ENCODE data around the gene PFKFB4.

Gene PFKFB4

GRCh38 chr3:48478626-48479555 lies 77.7 kb downstream of the PFKFB4 start:
- Histone ChIP-seq H3K4me1 (ENCODE audit: control insufficient read depth in 1 of 2, insufficient read depth in 2 of 2, low read length in 2 of 2) (peaks cover 3 to 4% of the 10 kb centered on the region in 2 experiments), H2AK5ac (ENCODE audit: low read length) (no peak overlapping the region), H3K18ac (ENCODE audit: low read length) (no peak overlapping the region), H2BK120ac (ENCODE audit: insufficient read depth, low read length, poor library complexity) (no peak overlapping the region), H3K4ac (ENCODE audit: low read depth, low read length) (no peak overlapping the region), H4K91ac (ENCODE audit: low read depth, low read length) (no peak overlapping the region), H4K12ac (ENCODE audit: low read depth, low read length) (no peak overlapping the region), H3K9ac (ENCODE audit: low read length) (no peak overlapping the region), H3K36me3 (ENCODE audit: control insufficient read depth in 1 of 2, insufficient read depth in 2 of 2, low read length in 2 of 2) (peaks cover 15 to 23% of the 10 kb centered on the region in 2 experiments), H2AFZ (ENCODE audit: insufficient read depth, low read length, poor library complexity) (no peak overlapping the region), H3K79me2 (ENCODE audit: control insufficient read depth, insufficient read depth, low read length, poor library complexity) (no peaks in the 10 kb centered on the region), H2BK12ac (ENCODE audit: low read length) (no peak overlapping the region), H3K79me1 (ENCODE audit: low read length) (peaks cover 1% of the 10 kb centered on the region), H3K4me2 (ENCODE audit: low read length) (no peak overlapping the region), H2BK5ac (ENCODE audit: low read depth, low read length, poor library complexity) (no peak overlapping the region), H3K9me3 (ENCODE audit: insufficient read depth, low read depth, low read length) (no peaks in the 10 kb centered on the region), H3K4me3 (ENCODE audit: low read depth, low read length) (no peak overlapping the region), H3K23ac (ENCODE audit: low read length) (no peak overlapping the region), H3K27me3 (ENCODE audit: insufficient read depth, low read length) (no peaks in the 10 kb centered on the region), H3K14ac (ENCODE audit: low read length) (no peak overlapping the region), H3K27ac (ENCODE audit: low read depth, low read length) (no peak overlapping the region), H4K8ac (ENCODE audit: low read depth, low read length) (no peak overlapping the region)
- no peak for DNase-seq
- no CpG with 5 or more reads among the region's 19 CpGs for WGBS (ENCODE audit: extremely low coverage, insufficient coverage, insufficient read length)

GRCh38 chr3:48477959-48478520 lies 78.6 kb downstream of the PFKFB4 start:
- no peak overlapping the region for H2AK5ac ChIP-seq (ENCODE audit: low read length)
- no peak overlapping the region for H3K18ac ChIP-seq (ENCODE audit: low read length)
- no peaks in the 10 kb centered on the region for H3K79me2 ChIP-seq (ENCODE audit: control insufficient read depth, insufficient read depth, low read length, poor library complexity)
- H3K4me2 ChIP-seq (ENCODE audit: low read length) = no peak overlapping the region
- WGBS (ENCODE audit: extremely low coverage, insufficient coverage, insufficient read length) = no CpG with 5 or more reads among the region's 9 CpGs
- no peak for DNase-seq
- no peak overlapping the region for H2BK5ac ChIP-seq (ENCODE audit: low read depth, low read length, poor library complexity)
- no peak overlapping the region for H2BK120ac ChIP-seq (ENCODE audit: insufficient read depth, low read length, poor library complexity)
- H3K36me3 ChIP-seq (ENCODE audit: control insufficient read depth in 1 of 2, insufficient read depth in 2 of 2, low read length in 2 of 2) = peaks cover 15 to 23% of the 10 kb centered on the region in 2 experiments
- H4K8ac ChIP-seq (ENCODE audit: low read depth, low read length) = no peak overlapping the region
- H2AFZ ChIP-seq (ENCODE audit: insufficient read depth, low read length, poor library complexity) = no peak overlapping the region
- H3K27me3 ChIP-seq (ENCODE audit: insufficient read depth, low read length) = no peaks in the 10 kb centered on the region
- H4K91ac ChIP-seq (ENCODE audit: low read depth, low read length) = no peak overlapping the region
- H3K14ac ChIP-seq (ENCODE audit: low read length) = no peak overlapping the region
- no peak overlapping the region for H3K23ac ChIP-seq (ENCODE audit: low read length)
- H3K4me1 ChIP-seq (ENCODE audit: control insufficient read depth in 1 of 2, insufficient read depth in 2 of 2, low read length in 2 of 2) = peaks cover 3 to 10% of the 10 kb centered on the region in 2 experiments
- no peak overlapping the region for H4K12ac ChIP-seq (ENCODE audit: low read depth, low read length)
- no peak overlapping the region for H3K27ac ChIP-seq (ENCODE audit: low read depth, low read length)
- H3K79me1 ChIP-seq (ENCODE audit: low read length) = peaks cover 6% of the 10 kb centered on the region
- no peak overlapping the region for H3K4ac ChIP-seq (ENCODE audit: low read depth, low read length)
- no peak overlapping the region for H2BK12ac ChIP-seq (ENCODE audit: low read length)
- H3K9me3 ChIP-seq (ENCODE audit: insufficient read depth, low read depth, low read length) = no peaks in the 10 kb centered on the region
- no peak overlapping the region for H3K4me3 ChIP-seq (ENCODE audit: low read depth, low read length)
- H3K9ac ChIP-seq (ENCODE audit: low read length) = no peak overlapping the region

DNA sequence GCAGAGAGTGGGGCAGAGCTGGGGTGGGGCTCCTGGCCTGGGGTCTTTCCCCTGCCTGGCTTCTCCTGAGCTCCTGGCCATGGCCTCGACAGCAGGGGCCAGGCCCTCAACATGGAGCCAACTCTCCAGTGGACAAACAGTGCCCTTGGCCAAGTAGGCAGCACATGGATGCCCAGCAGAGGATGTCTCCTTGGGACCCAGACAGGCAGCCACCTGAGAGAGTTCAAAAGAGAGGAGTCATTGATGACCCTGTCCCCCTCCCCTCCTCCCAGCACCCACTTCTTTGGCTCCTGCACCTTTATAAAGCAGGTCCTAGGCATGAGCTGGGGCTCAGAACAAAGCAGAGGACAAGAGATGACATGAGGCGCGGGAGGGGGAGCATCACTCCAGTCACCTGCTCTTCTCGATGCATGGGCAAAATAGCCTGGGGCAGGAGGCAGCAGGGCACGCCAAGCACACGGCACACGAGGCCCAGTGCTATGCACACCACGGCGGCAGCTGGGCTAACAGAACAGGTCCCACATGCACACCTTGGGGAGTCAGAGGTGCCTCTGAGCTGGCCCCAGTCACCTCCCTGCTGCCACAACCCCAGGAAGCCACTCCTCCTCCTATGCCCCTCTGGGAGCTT lies 80.1 kb downstream of the PFKFB4 start:
- WGBS (ENCODE audit: extremely low coverage, insufficient coverage, insufficient read length) = no CpG with 5 or more reads among the region's 9 CpGs
- H3K4me2 ChIP-seq (ENCODE audit: low read length) = no peak overlapping the region
- no peaks in the 10 kb centered on the region for H3K27me3 ChIP-seq (ENCODE audit: insufficient read depth, low read length)
- H3K23ac ChIP-seq (ENCODE audit: low read length) = no peak overlapping the region
- H3K4me1 ChIP-seq (ENCODE audit: control insufficient read depth in 1 of 2, insufficient read depth in 2 of 2, low read length in 2 of 2) = peaks cover 3 to 10% of the 10 kb centered on the region in 2 experiments
- H3K9me3 ChIP-seq (ENCODE audit: insufficient read depth, low read depth, low read length) = no peaks in the 10 kb centered on the region
- no peak overlapping the region for H3K4ac ChIP-seq (ENCODE audit: low read depth, low read length)
- no peak overlapping the region for H3K14ac ChIP-seq (ENCODE audit: low read length)
- peaks cover 15 to 21% of the 10 kb centered on the region in 2 experiments for H3K36me3 ChIP-seq (ENCODE audit: control insufficient read depth in 1 of 2, insufficient read depth in 2 of 2, low read length in 2 of 2)
- H3K4me3 ChIP-seq (ENCODE audit: low read depth, low read length) = no peak overlapping the region
- H4K8ac ChIP-seq (ENCODE audit: low read depth, low read length) = no peak overlapping the region
- no peak for DNase-seq
- H3K9ac ChIP-seq (ENCODE audit: low read length) = no peak overlapping the region
- no peak overlapping the region for H3K27ac ChIP-seq (ENCODE audit: low read depth, low read length)
- H2BK120ac ChIP-seq (ENCODE audit: insufficient read depth, low read length, poor library complexity) = no peak overlapping the region
- peaks cover 4% of the 10 kb centered on the region for H3K79me2 ChIP-seq (ENCODE audit: control insufficient read depth, insufficient read depth, low read length, poor library complexity)
- no peak overlapping the region for H2BK5ac ChIP-seq (ENCODE audit: low read depth, low read length, poor library complexity)
- no peak overlapping the region for H2BK12ac ChIP-seq (ENCODE audit: low read length)
- no peak overlapping the region for H2AK5ac ChIP-seq (ENCODE audit: low read length)
- H4K12ac ChIP-seq (ENCODE audit: low read depth, low read length) = no peak overlapping the region
- no peak overlapping the region for H4K91ac ChIP-seq (ENCODE audit: low read depth, low read length)
- H3K79me1 ChIP-seq (ENCODE audit: low read length) = peaks cover 12% of the 10 kb centered on the region
- no peak overlapping the region for H3K18ac ChIP-seq (ENCODE audit: low read length)
- no peak overlapping the region for H2AFZ ChIP-seq (ENCODE audit: insufficient read depth, low read length, poor library complexity)

- Histone ChIP-seq H4K91ac (ENCODE audit: low read depth, low read length) (no peak overlapping the region), H3K4me3 (ENCODE audit: low read depth, low read length) (no peak overlapping the region), H2AFZ (ENCODE audit: insufficient read depth, low read length, poor library complexity) (no peak overlapping the region), H4K12ac (ENCODE audit: low read depth, low read length) (peak overlapping the region; percentile 16), H2BK12ac (ENCODE audit: low read length) (no peak overlapping the region), H3K4ac (ENCODE audit: low read depth, low read length) (no peak overlapping the region), H3K9me3 (ENCODE audit: insufficient read depth, low read depth, low read length) (no peaks in the 10 kb centered on the region), H4K8ac (ENCODE audit: low read depth, low read length) (no peak overlapping the region), H3K14ac (ENCODE audit: low read length) (no peak overlapping the region), H3K23ac (ENCODE audit: low read length) (no peak overlapping the region), H3K4me1 (ENCODE audit: control insufficient read depth in 1 of 2, insufficient read depth in 2 of 2, low read length in 2 of 2) (peaks cover 9 to 13% of the 10 kb centered on the region in 2 experiments), H3K4me2 (ENCODE audit: low read length) (no peak overlapping the region), H3K18ac (ENCODE audit: low read length) (no peak overlapping the region), H2BK5ac (ENCODE audit: low read depth, low read length, poor library complexity) (no peak overlapping the region), H3K27ac (ENCODE audit: low read depth, low read length) (no peak overlapping the region), H3K79me1 (ENCODE audit: low read length) (peaks cover 12% of the 10 kb centered on the region), H2BK120ac (ENCODE audit: insufficient read depth, low read length, poor library complexity) (no peak overlapping the region), H3K79me2 (ENCODE audit: control insufficient read depth, insufficient read depth, low read length, poor library complexity) (peaks cover 4% of the 10 kb centered on the region), H3K9ac (ENCODE audit: low read length) (no peak overlapping the region), H2AK5ac (ENCODE audit: low read length) (peak overlapping the region; percentile 64), H3K36me3 (ENCODE audit: control insufficient read depth in 1 of 2, insufficient read depth in 2 of 2, low read length in 2 of 2) (peaks cover 18 to 21% of the 10 kb centered on the region in 2 experiments), H3K27me3 (ENCODE audit: insufficient read depth, low read length) (no peaks in the 10 kb centered on the region)
- WGBS (ENCODE audit: extremely low coverage, insufficient coverage, insufficient read length) = no CpG with 5 or more reads among the region's 11 CpGs
- DNase-seq = no peak
Observed at GRCh38 chr3:48475188-48475587, 81.4 kb downstream of the PFKFB4 start.

Measured in trophoblast cell (in vitro differentiated cells and primary cell).